ENCODE data around the gene SLFNL1.

DNA sequence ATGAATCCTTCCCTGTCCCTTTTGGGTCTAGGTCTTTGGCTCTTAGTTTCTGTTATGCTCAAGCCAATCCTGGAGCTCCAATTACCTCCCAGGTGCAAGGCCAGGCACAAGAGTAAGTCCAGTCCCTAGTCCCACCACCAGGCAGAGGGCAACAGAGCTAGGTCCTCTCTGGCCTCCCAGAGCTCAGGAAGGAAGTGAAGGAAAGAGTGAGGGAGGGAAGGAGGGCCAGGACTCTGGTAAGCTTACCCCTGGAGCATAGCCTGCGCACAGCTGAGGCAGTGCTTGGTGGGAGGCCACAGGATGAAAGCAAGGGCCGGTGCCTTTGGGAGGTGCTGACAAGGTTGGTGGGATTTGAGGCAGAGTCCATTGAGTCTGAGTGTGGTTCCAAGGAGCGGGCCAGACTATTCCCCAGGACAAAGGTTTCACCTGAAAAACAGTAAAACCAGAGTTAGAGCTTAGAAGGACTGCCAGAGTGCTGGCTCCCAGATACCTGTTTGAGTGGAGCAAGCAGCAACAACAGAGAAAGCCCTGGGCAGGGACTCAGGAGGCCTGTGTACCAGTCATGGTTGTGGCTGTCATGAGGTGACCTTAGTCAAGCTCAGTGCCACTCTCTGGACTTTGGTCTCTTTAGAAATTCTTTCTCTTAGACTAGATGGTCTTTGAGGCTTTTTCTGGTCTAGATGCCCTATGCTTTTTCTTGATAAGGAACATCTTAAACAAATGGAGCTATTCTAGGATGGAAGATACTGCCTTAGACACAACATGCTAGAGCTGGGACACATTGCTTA is 15.8 kb upstream of the SLFNL1 start:
- TF ChIP-seq CTCF (IDR thresholded peaks at IDR 0.05): no peak
- TF ChIP-seq POLR2A (IDR thresholded peaks at IDR 0.05): no peak
